Glomerular visceral epithelial cell (primary cell): ENCODE data around the gene RNU6-7.

ENCODE experiments used
- DNase-seq: peaks from one replicate; pipeline ENCODE4 v3.0.0-alpha.2; 2016; ENCODE audit errors: extremely low spot score

Gene RNU6-7

GRCh38 chr14:32201816-32202490, at the start of gene RNU6-7:
RNU6-7 (plus strand) TSS chr14:32202045.
- DNase-seq: peak; percentile 48

GRCh38 chr14:32166029-32166428, 35.8 kb upstream of the RNU6-7 start:
- no peak for DNase-seq

DNA sequence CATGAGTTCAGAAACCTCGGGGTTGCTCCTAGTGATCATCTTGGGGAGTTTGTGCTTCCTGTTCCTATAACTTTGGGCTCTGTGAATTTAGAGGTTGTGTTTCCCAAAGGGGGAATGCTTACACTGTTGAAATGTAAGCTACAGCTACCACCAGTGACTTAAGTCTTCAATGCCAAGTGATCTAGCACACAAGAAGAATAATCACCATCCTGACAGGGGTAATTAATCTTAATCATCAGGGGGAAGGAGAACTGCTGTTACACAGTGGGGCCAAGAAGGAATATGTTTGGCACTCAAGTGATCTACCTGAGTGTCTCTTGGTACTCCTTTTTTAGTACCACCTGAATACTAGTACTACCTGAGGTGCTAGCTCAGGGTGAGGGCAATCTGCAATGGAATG, 34.9 kb upstream of the RNU6-7 start:
- no peak for DNase-seq

DNA sequence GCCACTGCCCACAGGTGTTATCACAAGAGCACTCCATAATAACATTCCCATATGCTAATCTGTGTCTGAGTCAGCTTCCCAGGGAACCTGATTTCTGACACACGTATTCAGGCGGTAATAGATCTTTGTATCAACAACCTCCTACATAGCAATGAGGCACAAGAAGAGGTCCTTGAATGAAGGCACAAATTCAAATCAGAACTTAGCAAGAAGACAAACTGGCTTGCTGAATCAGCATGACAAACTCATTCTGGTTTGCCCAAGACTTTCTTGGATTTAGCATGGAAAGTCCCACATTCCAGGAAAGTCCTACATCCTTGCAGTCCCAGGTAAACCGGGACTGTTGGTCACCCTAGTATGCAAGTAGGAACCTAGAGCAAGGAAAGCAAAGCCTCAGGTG, 33.9 kb upstream of the RNU6-7 start:
- peak; percentile 37 for DNase-seq

- no peak for DNase-seq
Observed at GRCh38 chr14:32169191-32169590, 32.7 kb upstream of the RNU6-7 start.

DNA sequence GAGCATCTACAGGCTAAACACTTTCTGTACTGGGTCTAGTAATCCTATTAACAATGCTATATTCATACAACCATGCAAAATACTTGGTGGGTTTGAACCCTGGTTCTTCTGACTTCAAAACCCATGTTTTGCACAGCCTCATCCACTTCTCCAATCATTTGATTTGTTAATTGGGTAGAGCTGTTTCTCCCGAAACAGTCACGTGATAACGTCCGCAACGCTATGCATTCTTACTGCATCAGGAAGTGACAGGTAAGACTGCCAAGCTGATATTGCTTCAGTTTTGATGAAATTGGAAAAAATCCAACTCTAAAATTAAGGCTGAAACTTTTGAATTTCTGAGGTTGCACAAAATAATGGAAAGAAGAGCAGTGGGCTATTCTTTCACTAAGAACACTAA, 30.4 kb upstream of the RNU6-7 start:
- no peak for DNase-seq

GRCh38 chr14:32183151-32184058, 18.4 kb upstream of the RNU6-7 start:
- no peak for DNase-seq

DNA sequence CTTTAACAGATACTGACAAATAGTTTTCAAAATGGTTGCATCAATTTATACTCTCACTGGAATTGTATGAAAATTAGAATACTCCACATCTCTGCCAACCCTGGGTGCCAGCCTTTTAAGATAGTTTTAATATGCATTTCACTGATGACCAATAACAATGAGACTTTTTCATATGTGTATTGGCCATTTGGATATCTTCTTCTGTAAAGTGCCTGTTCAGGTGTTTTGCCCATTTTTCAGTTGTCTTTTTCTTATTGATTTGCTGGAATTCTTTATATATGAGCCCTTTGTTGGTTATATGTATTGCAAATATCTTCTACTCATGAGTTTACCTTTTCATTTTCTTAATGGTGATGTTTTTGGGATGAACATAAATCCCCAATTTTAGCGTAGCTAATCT, 16.7 kb upstream of the RNU6-7 start:
- DNase-seq: no peak

- DNase-seq: no peak
Observed at GRCh38 chr14:32186248-32186647, 15.6 kb upstream of the RNU6-7 start.

- DNase-seq: no peak
Observed at GRCh38 chr14:32189811-32190210, 12.0 kb upstream of the RNU6-7 start.

DNA sequence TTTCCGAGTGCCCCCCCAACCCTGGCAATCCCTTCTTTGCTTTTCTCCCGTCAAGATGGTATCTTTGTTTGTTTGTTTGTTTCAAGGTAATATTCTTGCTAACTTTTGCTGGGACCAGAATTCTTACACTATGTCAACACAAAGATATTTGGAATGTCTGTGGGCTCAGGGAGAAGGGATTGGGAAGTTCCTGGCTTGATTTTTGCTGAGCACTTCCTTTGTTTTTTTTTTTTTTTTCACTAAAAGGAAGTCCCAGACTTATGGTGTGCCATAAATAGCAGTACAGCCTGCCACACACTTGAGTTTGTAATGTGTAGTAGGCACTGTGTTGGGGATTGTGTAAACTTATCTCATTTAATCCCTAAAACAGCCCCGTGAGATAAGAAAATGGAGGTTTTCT, 11.2 kb upstream of the RNU6-7 start:
- DNase-seq: no peak

DNA sequence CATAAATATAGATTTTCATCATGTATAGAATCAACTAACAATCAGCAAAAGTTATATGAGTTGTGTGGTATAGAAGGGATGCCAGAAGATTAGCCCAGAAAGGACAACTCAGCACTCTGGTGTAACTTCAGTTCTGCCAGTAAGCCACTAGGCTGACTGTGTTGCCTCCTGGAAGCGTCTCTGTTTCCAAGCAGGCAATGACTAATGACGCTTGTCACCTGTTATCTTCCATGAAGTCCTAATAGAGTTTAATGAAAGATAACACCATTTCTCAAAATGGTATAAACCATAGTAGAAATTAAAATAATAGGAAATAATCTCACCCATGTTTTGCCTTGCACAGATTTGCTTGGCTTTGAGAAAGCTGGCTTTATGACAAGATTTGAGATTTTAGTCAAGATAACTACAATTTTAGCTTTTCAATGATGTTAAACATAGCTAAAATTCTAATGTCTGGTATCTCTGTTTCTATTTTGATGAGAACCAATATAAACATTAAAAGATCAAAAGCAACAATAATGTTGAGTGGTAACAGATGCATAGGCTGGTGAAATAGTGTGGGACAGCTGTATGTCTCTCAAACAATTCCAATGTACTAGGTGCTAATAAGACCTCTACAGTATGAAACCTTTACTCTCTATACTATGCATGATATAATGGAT, 9.0 kb upstream of the RNU6-7 start:
- DNase-seq: no peak

DNA sequence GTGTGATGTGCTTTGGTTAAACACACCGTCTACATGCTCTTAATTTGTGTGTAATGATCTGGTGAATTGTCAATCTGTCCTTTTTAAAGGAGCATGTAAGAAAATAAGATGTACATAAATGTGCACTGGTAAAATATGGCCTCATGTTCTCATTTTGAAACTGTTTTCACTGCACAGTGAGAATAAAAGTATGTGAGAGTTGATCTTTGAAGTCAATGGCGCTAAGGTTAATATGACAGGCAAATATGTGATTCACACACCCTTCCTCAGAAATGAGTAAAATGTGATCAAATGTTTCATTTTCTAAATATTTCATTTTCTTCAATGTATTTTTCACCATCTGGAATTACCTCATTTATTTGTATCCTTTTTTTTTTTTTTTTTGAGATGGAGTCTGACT, 8.3 kb upstream of the RNU6-7 start:
- no peak for DNase-seq

DNA sequence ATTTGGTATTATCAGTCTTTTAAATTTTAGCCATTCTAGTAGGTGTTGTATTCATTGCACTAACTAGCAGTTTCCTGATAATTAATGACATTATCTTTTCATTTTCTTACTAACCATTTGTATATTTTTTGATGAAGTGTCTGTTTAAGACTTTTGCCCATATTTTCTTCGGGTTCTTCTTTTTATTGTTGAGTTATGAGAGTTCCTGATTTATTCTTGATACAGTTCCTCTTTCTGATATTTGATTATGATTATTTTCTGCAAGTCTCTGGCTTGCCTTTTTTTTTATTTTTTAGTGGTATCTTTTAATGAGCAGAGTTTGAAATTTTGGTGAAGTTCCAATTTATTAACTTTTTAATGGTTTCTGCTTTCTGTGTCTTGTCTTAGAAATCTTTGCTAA, 6.2 kb upstream of the RNU6-7 start:
- no peak for DNase-seq

- no peak for DNase-seq
Observed at GRCh38 chr14:32197919-32198318, 3.9 kb upstream of the RNU6-7 start.

DNA sequence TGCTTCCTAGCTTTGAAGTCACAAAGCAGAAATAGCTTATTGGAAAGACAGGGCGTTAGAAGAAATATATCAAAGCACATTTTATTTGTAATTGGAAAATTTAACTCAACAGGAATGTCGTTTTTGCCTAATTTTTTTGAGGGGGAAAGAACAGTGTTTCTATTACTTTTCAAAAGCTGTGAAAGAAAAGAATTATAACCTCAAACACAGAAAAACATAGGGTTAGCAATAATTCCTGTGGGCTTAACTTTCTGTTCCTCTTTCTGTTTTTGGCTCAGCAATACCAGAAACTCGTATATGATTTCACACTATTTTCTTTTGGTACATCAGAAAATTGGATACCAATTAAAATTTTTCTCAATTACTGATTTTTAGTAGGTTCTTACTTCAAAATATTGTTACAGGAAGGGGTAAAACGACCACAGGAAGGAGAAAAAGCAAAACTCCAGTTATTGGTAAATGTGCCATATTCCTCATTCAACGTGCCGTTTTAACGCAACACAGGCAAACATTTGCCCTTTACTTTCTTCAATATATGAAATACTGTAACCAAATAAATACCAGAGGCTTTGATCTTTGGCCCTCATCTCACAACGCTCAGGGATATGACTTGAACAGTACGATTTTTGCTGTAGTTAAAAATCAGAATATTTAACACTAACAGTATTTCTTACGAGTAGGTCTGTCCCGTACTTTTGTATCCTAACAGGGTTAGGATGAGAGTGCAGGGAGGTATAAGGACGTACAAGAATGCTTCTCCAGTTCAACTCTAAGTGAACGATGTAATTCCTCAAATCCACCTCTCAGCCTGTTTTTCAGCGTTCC, 1.3 kb upstream of the RNU6-7 start:
- DNase-seq: no peak

DNA sequence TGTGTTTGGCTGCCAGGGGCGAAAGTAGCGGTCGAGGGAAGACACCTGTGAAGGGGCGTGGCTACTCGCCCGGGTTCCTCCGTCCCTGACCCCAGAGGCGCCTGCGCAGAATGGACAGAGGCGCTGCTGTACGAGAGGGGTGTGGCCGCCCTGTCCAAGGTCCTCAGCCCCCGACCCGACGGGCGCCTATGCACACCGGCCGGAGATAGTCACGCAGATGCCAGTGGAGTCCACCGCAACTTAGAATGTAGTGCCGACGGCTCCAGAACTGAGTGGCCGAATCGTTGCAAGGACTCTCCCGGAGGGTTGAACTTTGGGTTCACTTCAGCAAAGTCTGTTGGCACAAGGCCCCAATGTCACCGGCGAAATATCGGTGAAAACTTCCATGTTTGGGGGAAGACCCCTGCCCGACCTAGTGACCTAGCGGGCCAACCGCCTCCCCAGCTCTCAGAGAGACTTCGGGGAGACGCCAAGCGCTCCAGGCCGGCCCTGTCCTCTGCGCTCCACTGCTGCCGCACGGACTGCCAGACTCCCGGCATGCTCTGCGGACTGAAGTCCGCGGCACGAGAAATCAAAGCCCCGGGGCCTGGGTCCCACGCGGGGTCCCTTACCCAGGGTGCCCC, 541 bp upstream of the RNU6-7 start:
- DNase-seq: peak; percentile 88

DNA sequence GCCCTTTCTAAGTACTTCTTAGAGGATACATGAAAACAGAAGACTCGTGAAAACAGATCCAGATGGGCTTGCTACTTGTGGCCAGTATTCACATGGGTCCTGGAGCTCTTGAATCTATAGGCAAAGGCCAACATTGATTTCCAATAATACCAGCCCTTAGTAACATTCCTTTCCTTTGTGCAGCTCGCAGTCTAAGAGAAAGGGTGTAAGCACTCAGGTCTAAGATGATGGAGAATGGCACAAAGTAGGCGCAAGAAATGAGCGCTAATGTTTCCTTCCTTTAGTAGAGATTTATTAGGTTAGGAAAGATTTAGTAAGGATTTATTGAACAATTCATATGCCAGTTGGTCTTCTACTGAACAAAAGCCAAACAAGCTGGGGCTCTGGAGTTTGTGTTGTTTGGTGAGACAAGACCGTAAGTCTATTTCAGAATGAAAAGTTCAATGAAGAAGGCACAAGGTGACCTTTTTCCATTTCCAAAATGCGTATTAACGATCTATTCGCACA, 699 bp downstream of the RNU6-7 start:
- DNase-seq: peak; percentile 20

DNA sequence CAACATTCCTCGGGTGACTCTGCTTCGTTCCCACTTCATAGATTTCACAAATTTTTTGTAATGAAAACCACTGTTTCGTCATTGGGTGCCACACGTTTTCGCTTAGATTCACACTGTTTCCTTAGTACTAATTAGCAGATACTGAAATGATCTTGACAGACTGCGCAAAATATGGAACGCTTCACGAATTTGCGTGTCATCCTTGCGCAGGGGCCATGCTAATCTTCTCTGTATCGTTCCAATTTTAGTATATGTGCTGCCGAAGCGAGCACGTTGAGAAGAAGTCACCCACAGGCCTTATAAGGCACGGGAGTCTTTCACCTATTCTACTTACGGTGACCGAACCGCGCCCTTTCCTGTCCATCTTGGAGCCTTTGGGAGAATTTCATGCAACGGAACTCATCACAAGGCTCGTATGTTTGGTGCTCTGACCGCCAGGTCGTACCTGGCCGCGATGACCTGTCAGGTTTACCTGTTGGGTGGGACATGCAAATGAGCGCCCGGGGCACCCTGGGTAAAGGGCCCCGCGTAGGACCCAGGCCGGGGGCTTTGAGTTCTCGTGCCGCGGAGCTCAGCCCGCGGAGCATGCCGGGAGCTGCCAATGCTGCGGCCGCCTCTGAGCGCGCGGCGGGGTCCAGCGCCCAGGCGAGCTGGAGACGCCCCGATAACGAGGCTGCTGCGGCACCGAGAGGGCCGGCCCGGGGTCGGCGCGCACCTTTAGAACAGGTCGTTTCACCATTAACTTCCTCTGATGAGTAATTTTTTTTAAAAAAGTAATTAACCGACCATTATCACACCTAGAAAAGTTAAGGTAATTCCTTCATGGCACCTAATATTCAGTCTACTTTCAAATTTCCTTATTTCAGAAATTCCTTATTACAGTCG, 1.4 kb downstream of the RNU6-7 start, which contains the start of gene RNU6-8:
TSS of gene RNU6-8 (minus strand) at position 272 of the 885 bp plus-strand sequence.
- peak; percentile 93 for DNase-seq

DNA sequence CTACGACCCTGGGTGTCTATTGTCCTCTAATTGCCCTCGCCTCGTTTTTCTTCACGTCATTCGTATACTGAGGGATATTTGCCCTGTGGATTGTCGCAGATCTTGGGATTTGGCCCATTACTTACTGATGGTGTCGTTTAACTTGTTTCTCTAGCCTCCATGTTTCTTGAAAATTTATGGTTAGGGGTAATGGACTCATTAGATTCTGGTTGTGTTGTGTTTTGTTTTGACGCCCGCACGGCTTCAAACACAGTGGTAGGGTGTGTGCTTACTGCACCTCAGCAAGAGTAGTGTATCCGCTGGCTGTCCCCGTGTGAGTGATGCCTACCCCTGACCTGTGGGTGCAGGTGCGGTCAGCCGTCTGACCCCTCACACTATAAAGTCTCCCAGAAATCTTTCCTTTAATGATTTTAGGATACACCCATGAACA, 2.1 kb downstream of the RNU6-7 start:
- DNase-seq: peak; percentile 8
